C1 segment of cervical spinal cord (tissue), 14 donors: ENCODE data around the gene PHETA1.

Experiments used
- DNase-seq, 14 donors: peaks; one replicate each; lab custom pipeline; 2025; lab: John Stamatoyannopoulos, UW

Gene PHETA1

GRCh38 chr12:111322336-111323250 lies 46.3 kb downstream of the PHETA1 start:
- DNase-seq, result peak in 10 of 14 donors; percentile 2 to 43 (median 13)

- no peak for DNase-seq
These were observed 47.6 kb downstream of the PHETA1 start for GRCh38 chr12:111321317-111321716.

- no peak for DNase-seq
These were observed 48.4 kb downstream of the PHETA1 start for GRCh38 chr12:111320258-111321050.

GRCh38 chr12:111319600-111320257 lies 49.2 kb downstream of the PHETA1 start:
- DNase-seq, result no peak

- DNase-seq, result no peak
These were observed 50.4 kb downstream of the PHETA1 start for GRCh38 chr12:111318450-111318849.

- no peak for DNase-seq
These were observed 52.2 kb downstream of the PHETA1 start for GRCh38 chr12:111316671-111317070.

GRCh38 chr12:111314953-111315539 lies 53.8 kb downstream of the PHETA1 start:
- no peak for DNase-seq

GRCh38 chr12:111313833-111314259 lies 55.0 kb downstream of the PHETA1 start:
- peak in 11 of 14 donors; percentile 1 to 56 (median 38) for DNase-seq

GRCh38 chr12:111312708-111313107 lies 56.2 kb downstream of the PHETA1 start:
- no peak for DNase-seq

GRCh38 chr12:111312016-111312415 lies 56.9 kb downstream of the PHETA1 start:
- no peak for DNase-seq

- no peak for DNase-seq
These were observed 57.9 kb downstream of the PHETA1 start for GRCh38 chr12:111311011-111311410.
